ENCODE measurements around the gene CHRNG. TPM values are rescaled to one million over a fixed set of nuclear protein-coding genes. Genes with fewer than 3 reads are reported as not detected.

The CHRNG gene
- total and polyA plus RNA-seq, 2 experiments from 2014 or later = not detected

DNA sequence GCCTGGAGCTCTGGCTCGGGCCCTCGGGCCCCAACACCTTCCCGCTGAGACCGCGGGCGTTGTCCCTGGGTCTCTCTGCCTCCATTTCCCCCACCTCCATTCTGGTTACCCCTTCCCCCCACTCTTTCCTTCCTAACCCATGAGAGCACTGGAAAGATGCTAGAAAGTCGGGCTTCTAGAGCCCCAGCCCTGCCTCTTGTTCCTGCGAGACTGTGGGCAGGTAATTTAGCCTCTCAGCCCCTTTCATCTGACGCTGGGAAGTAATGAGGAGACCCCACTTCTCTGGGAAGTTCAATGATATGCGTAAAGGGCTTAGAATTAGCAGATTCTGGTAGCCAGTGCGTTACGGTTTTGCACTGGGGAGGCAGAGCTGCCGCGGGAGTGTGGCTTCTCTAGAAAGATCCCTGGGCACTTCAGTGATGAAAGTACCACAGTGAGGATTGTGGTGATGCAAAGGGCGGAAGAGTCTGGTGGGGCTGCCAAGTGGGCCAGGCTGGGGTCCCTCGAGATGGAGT lies 35.6 kb upstream of the CHRNG start:
- H3K4me2 ChIP-seq = peak overlapping the region; percentile 93
- Mint-ChIP-seq H3K27me3 (ENCODE audit: insufficient read depth, low read depth, poor library complexity) (peaks cover 66% of the 10 kb centered on the region), H3K4me1 (peaks cover 30% of the 10 kb centered on the region), H3K4me3 (peak overlapping the region; percentile 81), H3K9me3 (no peaks in the 10 kb centered on the region), H3K27ac (no peak overlapping the region), H3K36me3 (ENCODE audit: low read depth) (no peaks in the 10 kb centered on the region)
- H3K27me3 ChIP-seq (ENCODE audit: insufficient read depth) = peaks cover 46% of the 10 kb centered on the region
- no peak overlapping the region for H3K27ac ChIP-seq (ENCODE audit: low read depth)
- TF ChIP-seq REST (IDR thresholded peaks at IDR 0.05; ENCODE audit: unreplicated experiment) (no peak), EZH2 (IDR thresholded peaks at IDR 0.05; ENCODE audit: low read depth, unreplicated experiment) (peak; percentile 54)
- H2AFZ ChIP-seq = peak overlapping the region; percentile 90
- peaks cover 21% of the 10 kb centered on the region; the same call in 1 of the 2 replicates for H3K4me1 ChIP-seq (ENCODE audit: insufficient read depth)
- no peaks in the 10 kb centered on the region for H4K20me1 ChIP-seq (replicated peaks; ENCODE audit: insufficient read depth)
- no peaks in the 10 kb centered on the region; the same call in 1 of the 2 replicates for H3F3A ChIP-seq (replicated peaks; ENCODE audit: low read depth)
- H3K79me2 ChIP-seq (replicated peaks; ENCODE audit: insufficient read depth) = no peaks in the 10 kb centered on the region
- peak overlapping the region; percentile 72 for H3K4me3 ChIP-seq
- H3K36me3 ChIP-seq (ENCODE audit: insufficient read depth) = no peaks in the 10 kb centered on the region
- no peak for ATAC-seq
- no peaks in the 10 kb centered on the region for H3K9me2 ChIP-seq (ENCODE audit: insufficient read depth)
- no peak for DNase-seq (ENCODE audit: low spot score)

- H3K4me2 ChIP-seq = no peak overlapping the region
- Mint-ChIP-seq H3K4me1 (peaks cover 30% of the 10 kb centered on the region), H3K27me3 (ENCODE audit: insufficient read depth, low read depth, poor library complexity) (peaks cover 64% of the 10 kb centered on the region), H3K27ac (no peak overlapping the region), H3K36me3 (ENCODE audit: low read depth) (no peaks in the 10 kb centered on the region), H3K9me3 (no peaks in the 10 kb centered on the region), H3K4me3 (peak overlapping the region; percentile 81)
- H3K36me3 ChIP-seq (ENCODE audit: insufficient read depth) = no peaks in the 10 kb centered on the region
- no peaks in the 10 kb centered on the region for H4K20me1 ChIP-seq (replicated peaks; ENCODE audit: insufficient read depth)
- TF ChIP-seq NANOG (IDR thresholded peaks at IDR 0.05; ENCODE audit: borderline replicate concordance) (no peak), CREB1 (CRISPR knock-in tag; IDR thresholded peaks at IDR 0.05; ENCODE audit: low read depth) (no peak), ZNF331 (CRISPR knock-in tag; IDR thresholded peaks at IDR 0.05; ENCODE audit: low read depth) (no peak), EZH2phosphoT487 (IDR thresholded peaks at IDR 0.05; ENCODE audit: unreplicated experiment) (no peak), ZNF114 (CRISPR knock-in tag; IDR thresholded peaks at IDR 0.05) (no peak), POLR2AphosphoS5 (IDR thresholded peaks at IDR 0.05; ENCODE audit: low read depth) (no peak)
- TF ChIP-seq, protein P1, sequence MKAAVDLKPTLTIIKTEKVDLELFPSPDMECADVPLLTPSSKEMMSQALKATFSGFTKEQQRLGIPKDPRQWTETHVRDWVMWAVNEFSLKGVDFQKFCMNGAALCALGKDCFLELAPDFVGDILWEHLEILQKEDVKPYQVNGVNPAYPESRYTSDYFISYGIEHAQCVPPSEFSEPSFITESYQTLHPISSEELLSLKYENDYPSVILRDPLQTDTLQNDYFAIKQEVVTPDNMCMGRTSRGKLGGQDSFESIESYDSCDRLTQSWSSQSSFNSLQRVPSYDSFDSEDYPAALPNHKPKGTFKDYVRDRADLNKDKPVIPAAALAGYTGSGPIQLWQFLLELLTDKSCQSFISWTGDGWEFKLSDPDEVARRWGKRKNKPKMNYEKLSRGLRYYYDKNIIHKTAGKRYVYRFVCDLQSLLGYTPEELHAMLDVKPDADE (IDR thresholded peaks at IDR 0.05) = no peak
- no peaks in the 10 kb centered on the region; the same call in 1 of the 2 replicates for H3F3A ChIP-seq (replicated peaks; ENCODE audit: low read depth)
- H3K4me3 ChIP-seq = no peak overlapping the region
- DNase-seq (ENCODE audit: low spot score) (peak; percentile 62), ATAC-seq (no peak)
- no peaks in the 10 kb centered on the region for H3K9me2 ChIP-seq (ENCODE audit: insufficient read depth)
- no peak overlapping the region for H2AFZ ChIP-seq
- H3K4me1 ChIP-seq (ENCODE audit: insufficient read depth) = peaks cover 21% of the 10 kb centered on the region; the same call in 1 of the 2 replicates
- no peak overlapping the region for H3K27ac ChIP-seq (ENCODE audit: low read depth)
- peaks cover 46% of the 10 kb centered on the region for H3K27me3 ChIP-seq (ENCODE audit: insufficient read depth)
- H3K79me2 ChIP-seq (replicated peaks; ENCODE audit: insufficient read depth) = no peaks in the 10 kb centered on the region
Observed at GRCh38 chr2:232504438-232504837, 35.1 kb upstream of the CHRNG start.
